K562 (cell line): ENCODE data around the gene FOXL2NB. TPM values are rescaled to one million over a fixed set of nuclear protein-coding genes. Genes with fewer than 3 reads are reported as not detected.

ENCODE experiments used
- ATAC-seq: fragments of 200-7000 bp; cut with Tn5 transposase; 3 replicates; pipeline ENCODE4 v1.9.1; 2020; ENCODE audit warnings: moderate library complexity
- BruUV-seq: library from RNA; stranded (reverse); fragments of 400-500 nt; replicated peaks from 2 replicates; lab custom pipeline; 2021; lab: Mats Ljungman, UMichigan
- CTCF ChIA-PET: fragments of 300-600 bp; formaldehyde crosslinking; extraction: SDS; loops from one replicate; lab custom pipeline; 2021; ENCODE audit warnings: low intra/inter-chr PET ratio; lab: Yijun Ruan, JAX
- POLR2A ChIA-PET: fragments of 300-600, 350-650 bp; sonication (Branson Sonifier 250); formaldehyde crosslinking; extraction: SDS; loops from one replicate; lab custom pipeline; 2021; ENCODE audit warnings: antibody characterized with exemption, inconsistent platforms; lab: Yijun Ruan, JAX
- DNase-seq, 4 experiments: peaks; one replicate each; pipeline versions ENCODE4 v3.0.0 to v3.0.0-alpha.2; 2011 to 2018; ENCODE audit warnings: low spot score in 3 of 4, mixed read lengths in 3 of 4; ENCODE audit errors: extremely low read depth in 1 of 4
- FAIRE-seq: peaks from 2 replicates; lab custom pipeline; 2011; peaks lifted over from hg19 to GRCh38; lab: Jason Lieb, UNC
- H2AFZ ChIP-seq: 2 replicates; pipeline ENCODE4 v1.6.0; 2011; ENCODE audit warnings: low read depth, low read length, control low read depth, inconsistent platforms
- H3K27ac ChIP-seq: fragments of 200-600 bp; 3 replicates; pipeline ENCODE4 v1.8.0; 2011; ENCODE audit warnings: low read depth, mild to moderate bottlenecking, control low read depth, inconsistent platforms, low read length, moderate library complexity, mixed read lengths; ENCODE audit errors: extremely low read depth
- H3K27me3 ChIP-seq, 2 experiments: fragments of 300-600 bp in 1 of 2; 2 replicates in 1 of 2; 3 replicates in 1 of 2; pipeline versions ENCODE4 v1.6.0 to v1.8.0; 2011; ENCODE audit warnings: inconsistent platforms in 2 of 2, low read length in 2 of 2, mild to moderate bottlenecking in 1 of 2, mixed read lengths in 1 of 2, moderate library complexity in 1 of 2; ENCODE audit not compliant: control insufficient read depth in 2 of 2, insufficient read depth in 2 of 2
- H3K36me3 ChIP-seq: fragments of 300-600 bp; 3 replicates; pipeline ENCODE4 v1.8.0; 2011; ENCODE audit warnings: mild to moderate bottlenecking, low read length, inconsistent platforms; ENCODE audit not compliant: control insufficient read depth, insufficient read depth
- H3K4me1 ChIP-seq, 2 experiments: fragments of 200-600 bp in 1 of 2; replicated peaks in 1 of 2; 2 replicates in 1 of 2; 3 replicates in 1 of 2; pipeline versions ENCODE4 v1.5.1 to v1.8.0; 2011; ENCODE audit warnings: inconsistent platforms in 2 of 2, low read length in 2 of 2, mild to moderate bottlenecking in 1 of 2, mixed read lengths in 1 of 2, moderate library complexity in 1 of 2; ENCODE audit not compliant: control insufficient read depth in 2 of 2, insufficient read depth in 2 of 2
- H3K4me2 ChIP-seq: 2 replicates; pipeline ENCODE4 v1.6.1; 2011; ENCODE audit warnings: low read length, control low read depth, inconsistent platforms, mixed read lengths; ENCODE audit not compliant: insufficient read depth
- H3K4me3 ChIP-seq: fragments of 200-600 bp; sonication (generic), shearing (Covaris generic); 2 replicates; pipeline ENCODE4 v1.5.1; 2016; ENCODE audit warnings: control low read depth, inconsistent platforms
- H3K79me2 ChIP-seq: fragments of 200-600 bp; 3 replicates; pipeline ENCODE4 v1.8.0; 2011; ENCODE audit warnings: low read length, inconsistent platforms; ENCODE audit not compliant: control insufficient read depth, insufficient read depth
- H3K9ac ChIP-seq, 2 experiments: 2 replicates each; pipeline versions ENCODE4 v1.6.0 to v1.6.1; 2011; ENCODE audit warnings: low read depth in 2 of 2, low read length in 2 of 2, control low read depth in 1 of 2, inconsistent platforms in 1 of 2, mild to moderate bottlenecking in 1 of 2, mixed read lengths in 1 of 2; ENCODE audit not compliant: insufficient read depth in 1 of 2
- H3K9me1 ChIP-seq: one replicate; pipeline ENCODE4 v1.6.0; 2011; ENCODE audit warnings: inconsistent platforms, mild to moderate bottlenecking, low read length, moderate library complexity; ENCODE audit not compliant: control insufficient read depth, insufficient read depth
- H3K9me3 ChIP-seq: replicated peaks from 2 replicates; pipeline ENCODE4 v1.5.1; 2011; ENCODE audit warnings: low read depth, low read length, inconsistent platforms; ENCODE audit not compliant: control insufficient read depth, insufficient read depth
- H4K20me1 ChIP-seq: replicated peaks from 2 replicates; pipeline ENCODE4 v1.6.1; 2011; ENCODE audit warnings: low read length, inconsistent platforms, mixed read lengths; ENCODE audit not compliant: control insufficient read depth, insufficient read depth
- ERF ChIP-seq: fragments of 450-650 bp; formaldehyde crosslinking; IDR thresholded peaks from 2 replicates; pipeline ENCODE4 v1.4.0; 2020; ENCODE audit warnings: mild to moderate bottlenecking, mixed read lengths
- ESRRA ChIP-seq: fragments of 450-650 bp; IDR thresholded peaks from 2 replicates; pipeline ENCODE4 v1.6.1; 2014; ENCODE audit warnings: low read depth, mild to moderate bottlenecking, moderate library complexity, borderline replicate concordance
- GTF2E2 ChIP-seq: fragments of 200-800 bp; sonication (Bioruptor generic); IDR thresholded peaks from 2 replicates; pipeline ENCODE4 v1.6.1; 2016; ENCODE audit warnings: missing genetic modification characterization, missing compliant biosample characterization
- HDAC6 ChIP-seq: IDR thresholded peaks from 2 replicates; pipeline ENCODE4 v1.6.1; 2012; ENCODE audit warnings: low read depth, mild to moderate bottlenecking, control low read depth, inconsistent platforms, low read length, moderate library complexity
- ILK ChIP-seq: fragments of 450-650 bp; IDR thresholded peaks from 2 replicates; pipeline ENCODE4 v1.6.1; 2016; ENCODE audit warnings: missing genetic modification characterization, low read depth, mild to moderate bottlenecking, missing compliant biosample characterization, moderate library complexity, borderline replicate concordance
- KDM5B ChIP-seq: fragments of 200-600 bp; sonication (generic); IDR thresholded peaks from 2 replicates; pipeline ENCODE4 v1.6.1; 2012; ENCODE audit warnings: low read depth, mild to moderate bottlenecking, moderate library complexity, low read length, control low read depth, inconsistent platforms; ENCODE audit not compliant: insufficient replicate concordance
- POLR3G ChIP-seq: IDR thresholded peaks from 2 replicates; pipeline ENCODE4 v1.6.1; 2011; ENCODE audit not compliant: insufficient read length, insufficient replicate concordance; ENCODE audit errors: extremely low read depth
- RBBP5 ChIP-seq: fragments of 200-600 bp; sonication (generic); IDR thresholded peaks from 2 replicates; pipeline ENCODE4 v1.6.1; 2012; ENCODE audit warnings: borderline replicate concordance, mild to moderate bottlenecking, low read length, control low read depth, inconsistent platforms; ENCODE audit not compliant: insufficient read depth, poor library complexity, severe bottlenecking
- SMAD4 ChIP-seq: fragments of 250-450 bp; sonication (Bioruptor Pico); conservative IDR thresholded peaks from 2 replicates; pipeline ENCODE4 v1.8.0; 2021; ENCODE audit warnings: inconsistent platforms, mild to moderate bottlenecking, moderate library complexity
- TFAP4 ChIP-seq: sonication (generic); formaldehyde crosslinking; IDR thresholded peaks from 2 replicates; pipeline ENCODE4 v1.8.0; 2022; ENCODE audit warnings: missing genetic modification reagents, mild to moderate bottlenecking, moderate library complexity, borderline replicate concordance
- ZNF445 ChIP-seq: fragments of 250-450 bp; sonication (Bioruptor Pico); IDR thresholded peaks from 2 replicates; pipeline ENCODE4 v1.4.0; 2020; ENCODE audit warnings: low read depth, mild to moderate bottlenecking, moderate library complexity
- ZNF699 ChIP-seq: fragments of 250-450 bp; sonication (Bioruptor Pico); IDR thresholded peaks from 2 replicates; pipeline ENCODE4 v1.8.0; 2021; ENCODE audit warnings: mild to moderate bottlenecking, moderate library complexity; ENCODE audit not compliant: insufficient replicate concordance
- WGBS: fragments of 100-300 bp; shearing (Covaris generic); methylation state at CpG from one replicate; pipeline ENCODE4 v1.1.6; 2016; ENCODE audit warnings: low coverage, mixed read lengths; ENCODE audit not compliant: insufficient coverage; ENCODE audit errors: missing lambda C conversion rate; 5-methylcytosine and 5-hydroxymethylcytosine counted together
- in situ Hi-C: fragments of 300-500 bp; cut with MboI; formaldehyde crosslinking; loops from 4 replicates; pipeline ENCODE4 v1.15.0; 2018; ENCODE audit warnings: inconsistent platforms, mixed read lengths
- intact Hi-C: fragments of 100-400 bp; cut with micrococcal nuclease; formaldehyde crosslinking; loops from 2 replicates; pipeline ENCODE4 v1.14.2; 2022
- polyA plus RNA-seq, 8 experiments: library from polyadenylated mRNA; depleted of rRNA in 4 of 8; stranded (reverse) in 5 of 8; unstranded in 3 of 8; fragments of >200 nt; fragmentation: Nextera tagmentation in 2 of 8; fragmentation: Illumina TruSeq in 1 of 8; extraction: Ambion mirVana in 2 of 8; extraction: Trizol in 1 of 8; gene quantifications; 2 replicates each; pipeline versions ENCODE4 v1.2.1 to v1.2.3, GENCODE V29; 2011 to 2014; ENCODE audit warnings: inconsistent platforms in 1 of 8, missing spikeins in 1 of 8
- total RNA-seq, 7 experiments: library from RNA; depleted of rRNA in 6 of 7; stranded (reverse); fragments of >200 nt in 6 of 7; fragmentation: Illumina TruSeq in 2 of 7; extraction: Trizol in 2 of 7; gene quantifications; 2 replicates each; pipeline versions ENCODE4 v1.2.1 to v1.2.3, GENCODE V29; 2011 to 2021; ENCODE audit warnings: low replicate concordance in 1 of 7
- TF ChIP-seq, protein P1 (sequence below): fragments of 250-450 bp; sonication (Bioruptor Pico); IDR thresholded peaks from 2 replicates; pipeline ENCODE4 v1.4.0; 2020

Gene FOXL2NB
- total and polyA plus RNA-seq, 9 of the 15 experiments (the other 6 are each of a cell fraction or from before 2014, with no cell fraction given): 0.71 to 17.4 (median 9.0) TPM

GRCh38 chr3:138942861-138943623 is 4.0 kb upstream of the FOXL2NB start:
- intact Hi-C loops (loop anchor here (2.0 to 10.0 kb wide), 2 partner anchors 36 to 878 kb away; no protein-coding TSS in a partner anchor), in situ Hi-C loops (loop anchor here (25.0 kb wide), 1 partner anchor 881 kb away; no protein-coding TSS in a partner anchor)
- no peaks in the 10 kb centered on the region for H3K27me3 ChIP-seq
- peak overlapping the region; percentile 71 to 78 for H3K9ac ChIP-seq
- ATAC-seq (peak; percentile 24), DNase-seq (peak; percentile 45 to 69 (median 52)), FAIRE-seq (no peak)
- H3K27ac ChIP-seq: peak overlapping the region; percentile 79
- no peaks in the 10 kb centered on the region for H3K9me3 ChIP-seq
- H3K4me1 ChIP-seq: peaks cover 19 to 65% of the 10 kb centered on the region in 2 experiments; a peak in 4 of 5 replicates
- BruUV-seq: no TSS peak
- H3K4me2 ChIP-seq: peak overlapping the region; percentile 87
- peak overlapping the region; percentile 59 for H3K4me3 ChIP-seq
- 8% methylated on average over 22 of the region's 25 CpGs for WGBS
- H2AFZ ChIP-seq: peak overlapping the region; percentile 90
- H3K79me2 ChIP-seq: peaks cover 65% of the 10 kb centered on the region
- H3K9me1 ChIP-seq: no peaks in the 10 kb centered on the region
- peaks cover 20% of the 10 kb centered on the region for H3K36me3 ChIP-seq
- no peaks in the 10 kb centered on the region; the same call in 1 of the 2 replicates for H4K20me1 ChIP-seq
- ChIA-PET POLR2A (interaction anchor here (1.0 to 1.2 kb wide), 3 partner anchors 18 to 558 kb away, joined by 3 to 4 read pairs (median 3); no protein-coding TSS in a partner anchor), CTCF (interaction anchor here (0.9 kb wide), 1 partner anchor 386 kb away, joined by 3 read pairs; no protein-coding TSS in a partner anchor)
- TF ChIP-seq ESRRA: peak; percentile 12; the same call in 1 of the 2 replicates
- no peak for TF ChIP-seq ILK (tag)
- no peak for TF ChIP-seq POLR3G
- 0 out of 2 replicates have a peak, but pooled peaks have one; percentile 18 for TF ChIP-seq GTF2E2 (tag)
- TF ChIP-seq ZNF445 (CRISPR knock-in tag): no peak
- TF ChIP-seq KDM5B: peak; percentile 22
- no peak for TF ChIP-seq HDAC6
- TF ChIP-seq RBBP5: peak; percentile 36
- TF ChIP-seq, protein P1, sequence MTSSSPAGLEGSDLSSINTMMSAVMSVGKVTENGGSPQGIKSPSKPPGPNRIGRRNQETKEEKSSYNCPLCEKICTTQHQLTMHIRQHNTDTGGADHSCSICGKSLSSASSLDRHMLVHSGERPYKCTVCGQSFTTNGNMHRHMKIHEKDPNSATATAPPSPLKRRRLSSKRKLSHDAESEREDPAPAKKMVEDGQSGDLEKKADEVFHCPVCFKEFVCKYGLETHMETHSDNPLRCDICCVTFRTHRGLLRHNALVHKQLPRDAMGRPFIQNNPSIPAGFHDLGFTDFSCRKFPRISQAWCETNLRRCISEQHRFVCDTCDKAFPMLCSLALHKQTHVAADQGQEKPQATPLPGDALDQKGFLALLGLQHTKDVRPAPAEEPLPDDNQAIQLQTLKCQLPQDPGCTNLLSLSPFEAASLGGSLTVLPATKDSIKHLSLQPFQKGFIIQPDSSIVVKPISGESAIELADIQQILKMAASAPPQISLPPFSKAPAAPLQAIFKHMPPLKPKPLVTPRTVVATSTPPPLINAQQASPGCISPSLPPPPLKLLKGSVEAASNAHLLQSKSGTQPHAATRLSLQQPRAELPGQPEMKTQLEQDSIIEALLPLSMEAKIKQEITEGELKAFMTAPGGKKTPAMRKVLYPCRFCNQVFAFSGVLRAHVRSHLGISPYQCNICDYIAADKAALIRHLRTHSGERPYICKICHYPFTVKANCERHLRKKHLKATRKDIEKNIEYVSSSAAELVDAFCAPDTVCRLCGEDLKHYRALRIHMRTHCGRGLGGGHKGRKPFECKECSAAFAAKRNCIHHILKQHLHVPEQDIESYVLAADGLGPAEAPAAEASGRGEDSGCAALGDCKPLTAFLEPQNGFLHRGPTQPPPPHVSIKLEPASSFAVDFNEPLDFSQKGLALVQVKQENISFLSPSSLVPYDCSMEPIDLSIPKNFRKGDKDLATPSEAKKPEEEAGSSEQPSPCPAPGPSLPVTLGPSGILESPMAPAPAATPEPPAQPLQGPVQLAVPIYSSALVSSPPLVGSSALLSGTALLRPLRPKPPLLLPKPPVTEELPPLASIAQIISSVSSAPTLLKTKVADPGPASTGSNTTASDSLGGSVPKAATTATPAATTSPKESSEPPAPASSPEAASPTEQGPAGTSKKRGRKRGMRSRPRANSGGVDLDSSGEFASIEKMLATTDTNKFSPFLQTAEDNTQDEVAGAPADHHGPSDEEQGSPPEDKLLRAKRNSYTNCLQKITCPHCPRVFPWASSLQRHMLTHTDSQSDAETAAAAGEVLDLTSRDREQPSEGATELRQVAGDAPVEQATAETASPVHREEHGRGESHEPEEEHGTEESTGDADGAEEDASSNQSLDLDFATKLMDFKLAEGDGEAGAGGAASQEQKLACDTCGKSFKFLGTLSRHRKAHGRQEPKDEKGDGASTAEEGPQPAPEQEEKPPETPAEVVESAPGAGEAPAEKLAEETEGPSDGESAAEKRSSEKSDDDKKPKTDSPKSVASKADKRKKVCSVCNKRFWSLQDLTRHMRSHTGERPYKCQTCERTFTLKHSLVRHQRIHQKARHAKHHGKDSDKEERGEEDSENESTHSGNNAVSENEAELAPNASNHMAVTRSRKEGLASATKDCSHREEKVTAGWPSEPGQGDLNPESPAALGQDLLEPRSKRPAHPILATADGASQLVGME (CRISPR knock-in tag): 0 out of 2 replicates have a peak, but pooled peaks have one; percentile 71
- peak; percentile 68 for TF ChIP-seq TFAP4 (CRISPR knock-in tag)
- TF ChIP-seq ERF (CRISPR knock-in tag): no peak
- TF ChIP-seq ZNF699 (CRISPR knock-in tag): no peak
- TF ChIP-seq SMAD4 (CRISPR knock-in tag): 0 out of 2 replicates have a peak, but pooled peaks have one; percentile 27
